GM10847 (cell line): ENCODE measurements around the gene RRAGB.

Experiments
- POLR2A ChIP-seq: IDR thresholded peaks from 2 replicates; pipeline ENCODE4 v1.6.1; 2011; ENCODE audit not compliant: insufficient read length; ENCODE audit errors: extremely low read depth

The RRAGB gene

DNA sequence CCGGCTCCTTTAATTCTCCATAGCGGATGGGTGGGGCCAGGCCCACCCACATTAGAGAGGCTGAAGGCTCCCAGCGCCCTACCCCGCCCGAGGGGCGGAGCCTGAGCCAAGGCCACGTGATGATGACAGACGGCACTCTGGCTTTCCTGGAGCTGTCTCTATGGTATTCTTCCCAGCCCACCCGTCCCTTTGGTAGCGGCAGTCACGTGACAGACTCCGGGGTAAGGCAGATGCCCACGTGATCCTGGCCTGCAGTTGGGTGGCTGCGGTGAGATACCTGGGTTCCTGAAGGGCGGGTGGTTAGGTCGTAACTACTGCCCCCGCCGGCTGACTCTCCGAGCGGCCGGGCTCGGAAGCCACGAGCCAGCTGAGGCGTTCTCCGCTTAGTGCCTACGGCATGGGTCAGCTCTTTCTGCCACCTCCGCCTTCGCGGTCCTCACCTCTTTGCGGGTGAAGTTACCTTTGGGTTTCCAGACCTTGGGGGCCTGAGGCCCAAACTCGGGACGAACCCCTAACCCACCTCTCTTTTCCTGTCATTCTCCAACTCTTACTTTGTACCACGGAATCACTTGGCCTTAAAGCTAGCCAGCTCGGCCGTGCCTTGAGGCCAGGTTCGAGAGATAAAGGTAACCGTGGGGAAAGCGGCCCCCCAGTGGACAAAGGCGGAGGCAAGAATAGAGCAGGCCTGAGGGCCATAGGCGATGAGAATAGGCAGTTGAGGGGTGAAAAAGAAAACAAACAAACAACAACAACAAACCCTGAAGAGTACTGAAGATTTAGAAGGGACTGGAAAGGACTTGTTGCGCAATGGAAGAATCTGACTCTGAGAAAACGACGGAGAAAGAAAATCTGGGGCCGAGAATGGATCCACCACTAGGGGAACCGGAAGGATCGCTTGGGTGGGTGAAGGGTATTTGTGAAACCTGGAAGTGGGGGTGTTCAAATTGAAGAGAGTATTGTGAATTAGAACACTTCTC lies at the start of gene RRAGB:
Gene RRAGB (plus strand): TSS at position 229 of the 977 bp plus-strand sequence. CDS start 579 bp downstream, at position 808.
- peak; percentile 35 for TF ChIP-seq POLR2A

GRCh38 chrX:55668084-55668483 lies 49.5 kb upstream of the RRAGB start:
- TF ChIP-seq POLR2A: no peak

DNA sequence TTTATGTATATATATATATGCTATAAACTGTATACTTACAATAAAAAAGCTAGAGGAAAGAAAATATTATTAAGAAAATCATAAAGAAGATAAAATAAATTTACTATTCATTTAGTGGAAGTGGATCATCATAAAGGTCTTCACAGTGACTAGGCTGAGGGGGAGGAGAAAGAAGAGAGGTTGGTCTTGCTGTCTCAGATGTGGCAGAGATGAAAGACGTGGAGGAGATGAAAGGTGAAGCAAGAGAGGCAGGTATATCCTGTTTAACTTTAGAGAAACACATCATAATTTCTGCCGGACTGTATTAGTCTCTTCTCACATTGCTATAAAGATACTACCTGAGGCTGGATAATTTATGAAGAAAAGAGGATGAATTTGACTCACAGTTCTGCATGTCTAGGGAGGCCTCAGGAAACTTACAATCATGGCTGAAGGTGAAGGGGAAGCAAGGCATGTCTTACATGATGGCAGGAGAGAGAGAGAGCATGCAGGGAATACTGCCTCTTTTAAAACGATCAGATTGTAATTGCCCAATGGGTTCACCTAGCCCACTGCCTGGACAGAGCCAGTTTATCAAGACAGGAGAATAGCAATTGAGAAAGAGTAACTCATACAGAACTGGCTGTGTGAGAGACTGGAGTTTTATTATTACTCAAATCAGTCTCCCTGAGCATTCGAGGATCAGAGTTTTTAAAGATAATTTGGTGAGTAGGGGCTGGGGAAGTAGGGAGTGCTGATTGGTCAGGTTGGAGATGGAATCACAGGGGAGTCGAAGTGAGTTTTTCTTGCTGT lies 22.1 kb upstream of the RRAGB start:
- no peak for TF ChIP-seq POLR2A

GRCh38 chrX:55697381-55697780 lies 20.2 kb upstream of the RRAGB start:
- TF ChIP-seq POLR2A: no peak

GRCh38 chrX:55702671-55703070 lies 14.9 kb upstream of the RRAGB start:
- no peak for TF ChIP-seq POLR2A

- no peak for TF ChIP-seq POLR2A
Observed at GRCh38 chrX:55709735-55710134, 7.8 kb upstream of the RRAGB start.

GRCh38 chrX:55710701-55711100 lies 6.8 kb upstream of the RRAGB start:
- TF ChIP-seq POLR2A: no peak

GRCh38 chrX:55713631-55714030 lies 3.9 kb upstream of the RRAGB start:
- no peak for TF ChIP-seq POLR2A

DNA sequence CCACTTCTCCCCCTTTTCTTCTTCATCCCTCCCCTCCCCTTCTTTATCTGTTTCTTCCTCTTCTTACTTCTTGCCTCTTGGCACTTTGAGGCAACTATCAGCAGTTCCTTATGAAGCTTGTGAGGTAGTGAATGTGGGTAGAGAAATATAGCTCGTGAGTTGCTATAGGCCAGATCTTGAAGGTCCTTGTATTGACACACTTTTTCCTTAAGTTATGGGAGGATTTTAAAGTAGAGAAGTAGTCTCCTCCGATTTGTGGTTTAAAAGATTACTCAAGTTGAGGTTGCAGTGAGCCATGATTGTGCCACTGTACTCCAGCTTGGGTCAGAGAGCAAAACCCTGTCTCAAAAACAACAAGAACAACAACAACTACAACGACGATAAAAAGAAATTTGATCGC lies 3.4 kb upstream of the RRAGB start:
- no peak for TF ChIP-seq POLR2A

GRCh38 chrX:55715847-55716246 lies 1.7 kb upstream of the RRAGB start:
- no peak for TF ChIP-seq POLR2A

- no peak for TF ChIP-seq POLR2A
Observed at GRCh38 chrX:55716937-55717336, 612 bp upstream of the RRAGB start.

DNA sequence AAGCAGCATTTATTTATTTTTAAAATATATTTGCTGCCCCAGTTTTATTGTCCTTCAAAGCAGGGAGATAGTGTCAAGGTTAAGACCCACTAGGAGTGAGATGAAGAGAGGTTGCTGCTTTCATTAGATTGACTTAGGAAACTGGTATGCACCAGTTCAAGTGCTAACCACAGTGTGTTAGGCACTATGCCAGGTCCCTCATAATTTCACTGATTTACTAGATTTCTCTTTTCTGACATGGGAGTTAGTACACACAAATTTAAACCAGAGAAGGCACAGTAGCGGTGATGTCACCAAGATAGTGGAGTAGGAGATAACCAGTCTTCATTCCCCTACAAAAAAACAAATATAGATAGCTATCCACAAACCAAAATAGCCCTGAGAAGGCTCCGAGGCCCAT lies 14.3 kb downstream of the RRAGB start:
- TF ChIP-seq POLR2A: no peak

GRCh38 chrX:55738969-55739368 lies 21.4 kb downstream of the RRAGB start:
- TF ChIP-seq POLR2A: no peak

DNA sequence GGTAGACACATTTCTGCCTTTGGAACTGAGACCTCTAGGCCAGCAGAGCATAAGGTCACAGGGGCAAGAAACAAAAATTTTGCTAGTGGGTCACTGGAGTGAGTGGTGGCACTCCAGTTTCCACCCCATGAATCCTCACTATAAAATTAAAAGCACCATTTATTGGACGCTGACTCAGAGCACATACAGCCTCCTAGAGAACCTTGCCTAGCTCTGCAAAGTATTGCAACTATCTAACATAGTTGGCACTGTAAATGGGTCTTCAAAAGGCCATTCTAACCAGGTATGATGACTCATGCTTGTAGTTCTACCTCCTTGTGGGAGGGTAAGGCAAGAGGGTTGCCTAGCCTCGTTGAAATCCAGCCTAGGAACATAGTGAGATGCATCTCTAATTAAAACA lies 25.1 kb downstream of the RRAGB start:
- TF ChIP-seq POLR2A: no peak

DNA sequence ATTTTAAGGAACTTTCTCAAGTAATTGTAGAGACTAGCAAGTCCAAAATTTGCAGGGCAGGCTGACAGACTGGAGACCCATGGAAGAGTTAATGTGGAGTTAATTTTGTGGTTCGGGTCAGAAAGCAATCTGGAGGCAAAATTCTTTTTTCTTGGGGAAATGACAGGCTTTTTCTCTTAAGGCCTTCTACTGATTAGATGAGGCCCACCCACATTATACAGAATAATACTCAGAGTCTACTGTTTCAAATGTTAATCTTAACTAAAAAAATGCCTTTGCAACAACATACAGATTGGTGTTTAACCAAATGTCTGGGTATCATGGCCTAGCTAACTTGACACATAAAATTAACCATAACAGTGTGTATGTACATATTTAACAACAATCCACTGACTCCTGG lies 32.7 kb downstream of the RRAGB start:
- TF ChIP-seq POLR2A: no peak

GRCh38 chrX:55754861-55755294 lies 37.3 kb downstream of the RRAGB start:
- no peak for TF ChIP-seq POLR2A

GRCh38 chrX:55758033-55758432 lies 40.5 kb downstream of the RRAGB start:
- TF ChIP-seq POLR2A: no peak

DNA sequence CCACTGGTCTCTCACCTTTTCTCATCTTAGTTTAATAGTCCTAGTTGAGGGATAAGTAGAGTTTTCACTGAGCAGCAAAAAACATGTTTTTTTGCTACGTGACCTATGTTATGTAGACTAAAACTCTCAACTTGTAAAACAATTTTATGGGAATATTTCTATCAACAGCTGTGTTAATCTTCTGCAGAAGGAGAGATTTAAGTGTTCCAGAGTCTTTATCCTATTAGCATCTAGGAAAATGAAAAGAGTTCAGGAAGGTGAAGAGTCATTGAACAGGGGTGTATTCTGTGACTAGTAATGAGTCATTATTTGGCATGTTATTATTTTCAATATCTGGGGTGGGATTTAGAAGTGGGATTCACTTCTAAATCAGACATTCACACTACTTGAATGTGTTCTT lies 41.9 kb downstream of the RRAGB start:
- TF ChIP-seq POLR2A: no peak
